OCI-LY3 (cell line): ENCODE measurements around the gene FBXO34.
A peak's percentile ranks its signal among the peaks of the same experiment; 100 is the strongest.

Source experiments
- CTCF ChIP-seq: fragments of 200-600, 300-600 bp; sonication (generic); IDR thresholded peaks from 2 replicates; pipeline ENCODE4 v1.5.1; 2014; ENCODE audit warnings: antibody characterized with exemption, low read length, low read depth
- EZH2phosphoT487 ChIP-seq: fragments of 200-600 bp; shearing (Covaris generic); IDR thresholded peaks from 2 replicates; pipeline ENCODE4 v1.6.1; 2018; ENCODE audit warnings: antibody characterized with exemption, mixed run types, low read depth

DNA sequence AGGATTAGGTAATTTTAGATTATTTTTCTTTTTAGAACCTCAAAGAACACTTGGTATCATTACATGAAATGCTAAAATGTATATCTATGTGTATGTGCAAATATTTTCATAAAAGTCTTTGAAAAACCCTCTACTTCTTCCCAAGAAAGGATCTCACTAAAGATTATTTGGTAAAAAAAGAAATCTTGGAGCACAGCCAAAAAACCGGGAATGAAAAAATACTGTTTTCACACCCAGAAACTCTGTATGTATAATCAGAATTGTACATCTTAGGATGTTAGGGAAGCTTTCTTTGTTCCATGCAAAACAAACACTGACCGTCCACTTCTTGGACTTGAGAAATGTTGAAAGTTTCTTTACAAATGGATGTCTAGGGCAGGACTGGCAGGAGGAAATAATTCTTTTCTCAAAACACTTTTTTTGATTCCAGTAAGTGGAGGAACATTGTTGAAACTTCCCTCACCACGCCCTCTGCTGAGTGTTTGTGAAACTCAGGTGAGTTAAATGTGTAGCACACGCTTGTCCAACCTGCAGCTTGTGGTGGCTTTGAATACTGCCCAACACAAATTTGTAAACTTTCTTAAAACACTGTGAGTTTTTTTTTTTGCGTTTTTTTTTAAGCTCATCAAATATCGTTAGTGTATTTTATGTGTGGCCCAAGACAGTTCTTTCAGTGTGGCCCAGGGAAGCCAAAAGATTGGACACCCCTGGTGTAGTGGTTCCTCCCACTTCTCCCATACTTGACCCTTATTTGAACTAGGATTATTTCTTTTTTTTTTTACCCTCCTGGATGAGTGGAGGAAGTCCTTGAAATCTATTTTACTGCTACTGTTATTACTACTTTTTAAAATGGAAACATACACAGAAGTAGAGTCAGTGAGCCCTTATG is 26.6 kb downstream of the FBXO34 start:
- TF ChIP-seq CTCF (peak; percentile 45), EZH2phosphoT487 (no peak)
